Chondrocyte (in vitro differentiated cells): ENCODE results near the gene DDIT3. TPM values are rescaled to one million over a fixed set of nuclear protein-coding genes. Genes with fewer than 3 reads are reported as not detected.

Experiments
- DNase-seq: peaks from one replicate; pipeline ENCODE4 v3.0.0; 2021; ENCODE audit warnings: mixed read lengths, low spot score
- H3K27ac Mint-ChIP-seq: one replicate; pipeline ENCODE4 v1.8.0; 2021; ENCODE audit warnings: mild to moderate bottlenecking, moderate library complexity, mixed read lengths; ENCODE audit not compliant: unreplicated experiment
- H3K27me3 Mint-ChIP-seq: 2 replicates; pipeline ENCODE4 v1.8.0; 2021; ENCODE audit warnings: low read depth, mixed read lengths
- H3K36me3 Mint-ChIP-seq: 2 replicates; pipeline ENCODE4 v1.8.0; 2021; ENCODE audit warnings: low read depth, mixed read lengths
- H3K4me1 Mint-ChIP-seq: 2 replicates; pipeline ENCODE4 v1.8.0; 2021; ENCODE audit warnings: low read depth, mild to moderate bottlenecking, mixed read lengths
- H3K4me3 Mint-ChIP-seq: one replicate; pipeline ENCODE4 v1.8.0; 2021; ENCODE audit warnings: mild to moderate bottlenecking, moderate library complexity, mixed read lengths; ENCODE audit not compliant: unreplicated experiment
- H3K9me3 Mint-ChIP-seq: 2 replicates; pipeline ENCODE4 v1.8.0; 2021; ENCODE audit warnings: low read depth, mixed read lengths
- CTCF ChIP-seq: fragments of 200-600 bp; sonication (generic); IDR thresholded peaks from 2 replicates; pipeline ENCODE4 v1.5.0; 2021; ENCODE audit warnings: antibody characterized with exemption, mild to moderate bottlenecking, moderate library complexity
- total RNA-seq: library from RNA; stranded (reverse); gene quantifications from 3 replicates; pipeline ENCODE4 v1.2.1, GENCODE V29; 2021

Gene DDIT3
- total RNA-seq, 1 donor from 2014 or later = 79.1 TPM

GRCh38 chr12:57527184-57527583 lies 6.9 kb upstream of the DDIT3 start:
- no peak for DNase-seq
- peak overlapping the region; percentile 27 for H3K27ac Mint-ChIP-seq
- H3K4me1 Mint-ChIP-seq = peaks cover 32% of the 10 kb centered on the region
- no peaks in the 10 kb centered on the region for H3K9me3 Mint-ChIP-seq
- H3K36me3 Mint-ChIP-seq = peaks cover 24% of the 10 kb centered on the region
- TF ChIP-seq CTCF = no peak
- H3K27me3 Mint-ChIP-seq = no peaks in the 10 kb centered on the region
- no peak overlapping the region for H3K4me3 Mint-ChIP-seq

DNA sequence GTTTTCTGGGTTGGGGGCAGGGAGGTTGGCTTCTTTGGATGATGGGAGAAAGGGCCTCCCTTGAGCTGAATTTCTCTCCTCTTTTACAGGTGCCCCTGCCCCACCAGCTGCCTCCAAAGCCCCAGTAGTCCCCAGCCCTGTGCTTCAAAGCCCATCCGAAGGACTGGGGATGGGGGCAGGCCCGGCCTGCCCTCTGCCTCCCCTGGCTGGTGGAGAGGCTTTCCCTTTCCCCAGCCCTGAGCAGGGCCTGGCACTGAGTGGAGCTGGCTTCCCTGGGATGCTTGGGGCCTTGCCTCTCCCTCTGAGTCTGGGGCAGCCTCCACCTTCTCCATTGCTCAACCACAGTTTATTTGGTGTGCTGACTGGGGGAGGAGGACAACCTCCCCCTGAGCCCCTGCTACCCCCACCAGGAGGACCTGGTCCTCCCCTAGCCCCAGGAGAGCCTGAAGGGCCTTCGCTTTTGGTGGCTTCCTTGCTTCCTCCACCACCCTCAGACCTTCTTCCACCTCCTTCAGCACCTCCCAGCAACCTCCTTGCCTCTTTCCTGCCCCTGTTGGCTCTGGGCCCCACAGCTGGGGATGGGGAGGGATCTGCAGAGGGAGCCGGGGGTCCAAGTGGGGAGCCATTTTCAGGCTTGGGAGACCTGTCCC lies 6.3 kb upstream of the DDIT3 start:
- Mint-ChIP-seq H3K36me3 (peaks cover 19% of the 10 kb centered on the region), H3K4me3 (no peak overlapping the region), H3K27me3 (no peaks in the 10 kb centered on the region), H3K9me3 (no peaks in the 10 kb centered on the region), H3K4me1 (peaks cover 38% of the 10 kb centered on the region), H3K27ac (no peak overlapping the region)
- no peak for DNase-seq
- TF ChIP-seq CTCF = no peak

- no peak for DNase-seq
- Mint-ChIP-seq H3K27ac (peak overlapping the region; percentile 45), H3K36me3 (peaks cover 19% of the 10 kb centered on the region), H3K4me1 (peaks cover 46% of the 10 kb centered on the region), H3K27me3 (no peaks in the 10 kb centered on the region), H3K9me3 (no peaks in the 10 kb centered on the region), H3K4me3 (no peak overlapping the region)
- no peak for TF ChIP-seq CTCF
These were observed 5.5 kb upstream of the DDIT3 start for GRCh38 chr12:57525615-57526383.

DNA sequence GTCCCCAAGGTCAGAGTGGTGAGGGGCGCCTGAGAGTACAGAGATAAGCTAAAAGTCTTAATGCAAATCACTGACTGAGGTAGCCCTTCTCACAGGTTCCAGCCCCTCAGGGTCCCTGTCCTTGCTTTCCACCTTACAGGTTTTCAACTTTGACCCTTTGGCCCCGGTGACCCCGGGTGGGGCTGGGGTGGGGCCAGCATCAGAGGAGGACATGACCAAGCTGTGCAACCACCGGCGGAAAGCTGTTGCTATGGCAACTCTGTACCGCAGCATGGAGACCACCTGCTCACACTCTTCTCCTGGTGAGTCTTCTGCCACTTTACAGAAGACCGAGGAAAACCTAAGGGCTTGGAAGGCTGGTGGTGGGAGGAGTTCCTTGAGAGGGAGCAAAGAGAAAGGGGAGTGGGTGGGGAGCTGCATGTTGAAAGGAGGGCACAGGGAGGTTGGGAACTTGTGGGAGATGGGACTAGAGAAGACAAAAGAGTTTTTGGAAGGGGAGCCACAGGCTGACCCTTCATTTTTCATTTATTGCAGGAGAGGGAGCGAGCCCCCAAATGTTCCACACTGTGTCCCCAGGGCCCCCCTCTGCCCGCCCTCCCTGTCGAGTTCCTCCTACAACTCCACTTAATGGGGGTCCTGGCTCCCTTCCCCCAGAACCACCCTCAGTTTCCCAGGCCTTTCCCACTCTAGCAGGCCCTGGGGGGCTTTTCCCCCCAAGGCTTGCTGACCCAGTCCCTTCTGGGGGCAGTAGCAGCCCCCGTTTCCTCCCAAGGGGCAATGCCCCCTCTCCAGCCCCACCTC lies 4.7 kb upstream of the DDIT3 start:
- peak overlapping the region; percentile 97 for H3K27ac Mint-ChIP-seq
- H3K4me3 Mint-ChIP-seq = peak overlapping the region; percentile 96
- H3K36me3 Mint-ChIP-seq = peaks cover 20% of the 10 kb centered on the region
- peaks cover 46% of the 10 kb centered on the region for H3K4me1 Mint-ChIP-seq
- DNase-seq = no peak
- H3K9me3 Mint-ChIP-seq = no peaks in the 10 kb centered on the region
- TF ChIP-seq CTCF = no peak
- H3K27me3 Mint-ChIP-seq = no peaks in the 10 kb centered on the region
